Measurements from ENCODE around the gene OR12D2.

DNA sequence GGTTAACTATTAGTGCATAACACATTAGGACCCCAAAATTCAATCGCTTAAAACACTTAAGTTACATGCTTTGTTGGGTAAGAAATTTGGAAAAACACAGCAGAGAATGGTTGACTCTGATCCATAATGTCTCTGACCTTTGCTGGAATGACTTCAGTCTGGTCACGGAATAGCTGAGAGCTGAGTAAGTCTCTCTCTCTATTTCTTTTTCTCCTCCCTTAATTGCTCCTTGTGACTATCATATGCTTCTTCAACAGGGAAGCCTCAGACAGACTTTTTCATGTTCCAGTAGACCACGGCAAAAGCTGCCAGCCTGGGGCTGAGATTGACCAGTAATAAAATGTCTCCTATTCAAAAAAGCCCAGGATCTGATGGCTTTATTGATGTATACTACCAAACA is 24.1 kb downstream of the OR12D2 start:
- TF ChIP-seq CTCF (IDR thresholded peaks at IDR 0.05; ENCODE audit: low read depth, low read length) (no peak), POLR2A (IDR thresholded peaks at IDR 0.05; ENCODE audit: extremely low read depth, insufficient read length) (no peak)
